ENCODE measurements around the gene AEBP2.

AEBP2 gene

DNA sequence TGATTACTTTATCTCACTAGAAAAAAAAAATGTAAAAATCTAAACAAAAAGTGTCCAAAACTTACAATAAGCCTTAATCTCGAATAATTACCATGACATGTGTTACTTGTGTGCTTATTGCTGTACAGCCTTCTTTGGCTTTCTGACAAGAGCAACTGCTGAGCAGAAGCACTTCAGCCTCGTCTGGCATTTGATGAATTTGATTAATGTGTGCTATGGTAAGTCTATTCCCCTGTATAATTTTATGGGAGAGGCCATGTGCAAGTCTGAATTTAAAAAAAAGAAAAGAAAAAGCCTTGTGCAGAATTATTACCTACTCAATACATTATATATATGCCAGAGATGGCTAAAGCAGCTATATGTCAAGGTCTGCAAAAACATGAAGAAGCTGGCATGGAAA is 113.9 kb downstream of the AEBP2 start:
- DNase-seq (ENCODE audit: low spot score) = no peak

DNA sequence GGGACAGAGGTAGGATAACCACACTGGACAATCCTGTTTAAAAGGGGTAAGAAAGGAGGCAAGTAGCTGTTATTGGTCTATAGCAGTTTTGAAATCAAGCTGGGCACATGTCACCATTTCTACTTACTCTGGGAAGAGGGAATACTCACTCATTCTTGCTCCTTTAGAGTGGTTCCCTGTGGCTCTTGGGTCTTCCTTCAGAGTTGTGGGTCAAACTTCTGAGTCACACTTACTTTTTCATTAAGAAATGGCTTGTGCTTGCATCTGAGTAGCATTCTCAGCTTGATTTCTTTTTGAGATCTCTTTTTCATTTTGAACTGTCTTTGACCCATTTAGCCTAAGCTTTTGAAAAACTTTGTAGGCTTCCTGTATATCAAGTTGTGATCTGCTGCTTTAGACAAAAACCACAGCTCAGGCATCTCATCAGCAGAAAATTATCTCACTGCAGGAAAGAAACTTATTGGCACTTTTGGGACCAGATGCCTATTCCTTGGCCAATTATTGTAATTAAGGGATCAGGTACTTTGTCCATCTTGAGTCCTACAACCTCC is 122.2 kb downstream of the AEBP2 start:
- no peak for DNase-seq (ENCODE audit: low spot score)
